22Rv1 (cell line): Measurements from ENCODE around the gene RFFL.

Source experiments
- ZFX ChIP-seq: fragments of 450-650 bp; IDR thresholded peaks from 2 replicates; pipeline ENCODE4 v1.6.1; 2017; ENCODE audit warnings: antibody characterized with exemption, borderline replicate concordance
- TF ChIP-seq, protein P1 (sequence below): fragments of 450-650 bp; IDR thresholded peaks from 2 replicates; pipeline ENCODE4 v1.5.1; 2017; ENCODE audit warnings: mild to moderate bottlenecking

- TF ChIP-seq, protein P1, sequence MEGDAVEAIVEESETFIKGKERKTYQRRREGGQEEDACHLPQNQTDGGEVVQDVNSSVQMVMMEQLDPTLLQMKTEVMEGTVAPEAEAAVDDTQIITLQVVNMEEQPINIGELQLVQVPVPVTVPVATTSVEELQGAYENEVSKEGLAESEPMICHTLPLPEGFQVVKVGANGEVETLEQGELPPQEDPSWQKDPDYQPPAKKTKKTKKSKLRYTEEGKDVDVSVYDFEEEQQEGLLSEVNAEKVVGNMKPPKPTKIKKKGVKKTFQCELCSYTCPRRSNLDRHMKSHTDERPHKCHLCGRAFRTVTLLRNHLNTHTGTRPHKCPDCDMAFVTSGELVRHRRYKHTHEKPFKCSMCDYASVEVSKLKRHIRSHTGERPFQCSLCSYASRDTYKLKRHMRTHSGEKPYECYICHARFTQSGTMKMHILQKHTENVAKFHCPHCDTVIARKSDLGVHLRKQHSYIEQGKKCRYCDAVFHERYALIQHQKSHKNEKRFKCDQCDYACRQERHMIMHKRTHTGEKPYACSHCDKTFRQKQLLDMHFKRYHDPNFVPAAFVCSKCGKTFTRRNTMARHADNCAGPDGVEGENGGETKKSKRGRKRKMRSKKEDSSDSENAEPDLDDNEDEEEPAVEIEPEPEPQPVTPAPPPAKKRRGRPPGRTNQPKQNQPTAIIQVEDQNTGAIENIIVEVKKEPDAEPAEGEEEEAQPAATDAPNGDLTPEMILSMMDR, result no peak
- TF ChIP-seq ZFX, result no peak
These were observed 36.4 kb upstream of the RFFL start for GRCh38 chr17:35099908-35100307.
